K562 (cell line): ENCODE measurements around the gene LCP2. TPM values are rescaled to one million over a fixed set of nuclear protein-coding genes. Genes with fewer than 3 reads are reported as not detected.

Experiments
- ARID1B ChIP-seq: fragments of 450-650 bp; IDR thresholded peaks from 2 replicates; pipeline ENCODE4 v1.6.1; 2016; ENCODE audit warnings: antibody characterized with exemption, mild to moderate bottlenecking, inconsistent platforms
- ARNT ChIP-seq, 2 experiments: fragments of 450-650 bp; IDR thresholded peaks; 2 replicates each; pipeline ENCODE4 v1.6.1; 2016; ENCODE audit warnings: mild to moderate bottlenecking in 1 of 2
- C11orf30 ChIP-seq: fragments of 450-650 bp; IDR thresholded peaks from 2 replicates; pipeline ENCODE4 v1.6.1; 2016; ENCODE audit warnings: low read depth, mild to moderate bottlenecking
- CCNT2 ChIP-seq: IDR thresholded peaks from 2 replicates; pipeline ENCODE4 v1.6.1; 2011; ENCODE audit warnings: borderline replicate concordance, low read depth, mild to moderate bottlenecking, moderate library complexity, mixed read lengths, low read length; ENCODE audit not compliant: insufficient read length; ENCODE audit errors: extremely low read depth
- FOSL1 ChIP-seq: fragments of 200-800 bp; sonication (Bioruptor generic); conservative IDR thresholded peaks from 2 replicates; pipeline ENCODE4 v1.6.1; 2016; ENCODE audit warnings: missing genetic modification characterization, missing compliant biosample characterization
- HDAC2 ChIP-seq: fragments of 450-650 bp; IDR thresholded peaks from 2 replicates; pipeline ENCODE4 v1.6.1; 2016; ENCODE audit warnings: mild to moderate bottlenecking
- HEY1 ChIP-seq: fragments of 250-450 bp; sonication (Bioruptor Pico); IDR thresholded peaks from 2 replicates; pipeline ENCODE4 v1.5.0; 2020; ENCODE audit warnings: mild to moderate bottlenecking, moderate library complexity, borderline replicate concordance
- JUND ChIP-seq, 2 experiments: IDR thresholded peaks; 2 replicates in 1 of 2; 3 replicates in 1 of 2; pipeline ENCODE4 v1.6.1; 2011; ENCODE audit warnings: borderline replicate concordance in 2 of 2, low read depth in 2 of 2, low read length in 2 of 2, improper control_type of control experiment in 1 of 2, missing biosample characterization in 1 of 2, missing genetic modification characterization in 1 of 2, missing genetic modification reagents in 1 of 2
- LEF1 ChIP-seq: fragments of 450-650 bp; IDR thresholded peaks from 2 replicates; pipeline ENCODE4 v1.6.1; 2016; ENCODE audit warnings: mild to moderate bottlenecking
- MEF2D ChIP-seq: conservative IDR thresholded peaks from 2 replicates; pipeline ENCODE4 v1.6.1; 2016; ENCODE audit warnings: low read depth, missing genetic modification characterization, missing compliant biosample characterization
- MYNN ChIP-seq, 2 experiments: sonication (generic); formaldehyde crosslinking in 1 of 2; IDR thresholded peaks; 2 replicates each; pipeline versions ENCODE4 v1.5.0 to v1.6.1; 2016 to 2020; ENCODE audit warnings: antibody characterized with exemption in 1 of 2, missing genetic modification reagents in 1 of 2
- NCOR1 ChIP-seq: fragments of 450-650 bp; IDR thresholded peaks from 2 replicates; pipeline ENCODE4 v1.6.1; 2016; ENCODE audit warnings: mild to moderate bottlenecking, moderate library complexity
- RCOR1 ChIP-seq, 2 experiments: IDR thresholded peaks; 2 replicates each; pipeline ENCODE4 v1.6.1; 2012; ENCODE audit warnings: low read depth in 2 of 2, low read length in 2 of 2, borderline replicate concordance in 1 of 2, improper control_type of control experiment in 1 of 2
- TCF7 ChIP-seq: sonication (generic); IDR thresholded peaks from 2 replicates; pipeline ENCODE4 v1.6.1; 2016; ENCODE audit warnings: antibody characterized with exemption, borderline replicate concordance
- TEAD4 ChIP-seq, 2 experiments: sonication (generic) in 1 of 2; formaldehyde crosslinking in 1 of 2; IDR thresholded peaks; 2 replicates each; pipeline versions ENCODE4 v1.6.1 to v1.8.0; 2012 to 2022; ENCODE audit warnings: borderline replicate concordance in 1 of 2, inconsistent platforms in 1 of 2, low read length in 1 of 2, mild to moderate bottlenecking in 1 of 2, missing genetic modification reagents in 1 of 2
- USF2 ChIP-seq: sonication (generic); formaldehyde crosslinking; IDR thresholded peaks from 2 replicates; pipeline ENCODE4 v1.5.0; 2020; ENCODE audit warnings: missing genetic modification reagents
- ZBTB34 ChIP-seq: fragments of 250-450 bp; sonication (Bioruptor Pico); IDR thresholded peaks from 2 replicates; pipeline ENCODE4 v1.8.0; 2021; ENCODE audit warnings: mild to moderate bottlenecking, moderate library complexity
- ZEB2 ChIP-seq: fragments of 450-650 bp; IDR thresholded peaks from 2 replicates; pipeline ENCODE4 v1.6.1; 2016
- ZMIZ1 ChIP-seq, 2 experiments: fragments of 150-350 bp in 1 of 2; IDR thresholded peaks; 2 replicates each; pipeline ENCODE4 v1.6.1; 2012 to 2016; ENCODE audit warnings: low read depth in 2 of 2, low read length in 2 of 2, mild to moderate bottlenecking in 1 of 2, moderate library complexity in 1 of 2
- ZNF395 ChIP-seq: fragments of 200-800 bp; sonication (Bioruptor generic); IDR thresholded peaks from 2 replicates; pipeline ENCODE4 v1.6.1; 2017; ENCODE audit warnings: missing genetic modification characterization, missing compliant biosample characterization
- polyA plus RNA-seq, 8 experiments: library from polyadenylated mRNA; depleted of rRNA in 4 of 8; stranded (reverse) in 5 of 8; unstranded in 3 of 8; fragments of >200 nt; fragmentation: Nextera tagmentation in 2 of 8; fragmentation: Illumina TruSeq in 1 of 8; extraction: Ambion mirVana in 2 of 8; extraction: Trizol in 1 of 8; gene quantifications; 2 replicates each; pipeline versions ENCODE4 v1.2.1 to v1.2.3, GENCODE V29; 2011 to 2014; ENCODE audit warnings: inconsistent platforms in 1 of 8, missing spikeins in 1 of 8
- total RNA-seq, 7 experiments: library from RNA; depleted of rRNA in 6 of 7; stranded (reverse); fragments of >200 nt in 6 of 7; fragmentation: Illumina TruSeq in 2 of 7; extraction: Trizol in 2 of 7; gene quantifications; 2 replicates each; pipeline versions ENCODE4 v1.2.1 to v1.2.3, GENCODE V29; 2011 to 2021; ENCODE audit warnings: low replicate concordance in 1 of 7

LCP2 gene
- total and polyA plus RNA-seq, 9 of the 15 experiments (the other 6 are each of a cell fraction or from before 2014, with no cell fraction given) = 4.0 to 31.3 (median 14.6) TPM

GRCh38 chr5:170306381-170306831 is 8.8 kb upstream of the LCP2 start (continued):
- peak; percentile 45; the same call in 1 of the 2 replicates for TF ChIP-seq TCF7
- TF ChIP-seq CCNT2 = peak; percentile 32
- TF ChIP-seq USF2 = no peak
- TF ChIP-seq MEF2D = 0 out of 2 replicates have a peak, but pooled peaks have one; percentile 48
- TF ChIP-seq MYNN (IDR thresholded peaks at IDR 0.05) = peak; percentile 74
- TF ChIP-seq MYNN (CRISPR knock-in tag; IDR thresholded peaks at IDR 0.05) = no peak
- TF ChIP-seq NCOR1 = peak; percentile 73
- TF ChIP-seq RCOR1 (IDR thresholded peaks at IDR 0.05; ENCODE audit: borderline replicate concordance in 1 of 2, low read depth in 2 of 2, low read length in 2 of 2) = peak in 1 of 2 experiments; percentile 93; a peak in 2 of 4 replicates
- TF ChIP-seq HEY1 (CRISPR knock-in tag) = no peak
- TF ChIP-seq C11orf30 = peak; percentile 33; the same call in 1 of the 2 replicates
- no peak for TF ChIP-seq ZBTB34 (CRISPR knock-in tag)
- no peak for TF ChIP-seq ARNT (IDR thresholded peaks at IDR 0.05)
- peak; percentile 86 for TF ChIP-seq TEAD4 (IDR thresholded peaks at IDR 0.05; ENCODE audit: low read length)
- no peak for TF ChIP-seq TEAD4 (CRISPR knock-in tag; IDR thresholded peaks at IDR 0.05; ENCODE audit: borderline replicate concordance)
- TF ChIP-seq ZMIZ1 (IDR thresholded peaks at IDR 0.05; ENCODE audit: low read depth in 2 of 2, low read length in 2 of 2) = no peak
- TF ChIP-seq FOSL1 (tag) = peak; percentile 94
- peak; percentile 84 for TF ChIP-seq ARID1B
- TF ChIP-seq ZEB2 = peak; percentile 88
- TF ChIP-seq HDAC2 = peak; percentile 81; the same call in 1 of the 2 replicates
- peak; percentile 93 for TF ChIP-seq JUND (IDR thresholded peaks at IDR 0.05; ENCODE audit: borderline replicate concordance, low read depth, low read length)
- peak; percentile 93; the same call in 2 of the 3 replicates for TF ChIP-seq JUND (tag; IDR thresholded peaks at IDR 0.05; ENCODE audit: borderline replicate concordance, low read depth, low read length)
- peak; percentile 75; the same call in 1 of the 2 replicates for TF ChIP-seq LEF1
- peak; percentile 83; the same call in 1 of the 2 replicates for TF ChIP-seq ZNF395 (CRISPR knock-in tag)
